NB4 (cell line): ENCODE measurements around the gene GPR152.
A peak's percentile ranks its signal among the peaks of the same experiment; 100 is the strongest.

ENCODE experiments used
- DNase-seq: peaks from one replicate; pipeline ENCODE4 v3.0.0; 2010; ENCODE audit warnings: low read depth
- H3K4me3 ChIP-seq: one replicate; pipeline ENCODE4 v1.5.1; 2011; ENCODE audit warnings: mild to moderate bottlenecking, low read depth, low read length, moderate library complexity
- MYC ChIP-seq: IDR thresholded peaks from 2 replicates; pipeline ENCODE4 v1.6.1; 2011; ENCODE audit warnings: low read depth, low read length
- POLR2A ChIP-seq: IDR thresholded peaks from 2 replicates; pipeline ENCODE4 v1.6.1; 2011; ENCODE audit warnings: mild to moderate bottlenecking; ENCODE audit not compliant: insufficient read length; ENCODE audit errors: extremely low read depth
- TF ChIP-seq, protein P1 (sequence below): IDR thresholded peaks from one replicate; pipeline ENCODE4 v1.5.1; 2012; ENCODE audit warnings: low read depth, low read length
- TF ChIP-seq, protein P2 (sequence below): IDR thresholded peaks from 2 replicates; pipeline ENCODE4 v1.6.1; 2011; ENCODE audit warnings: low read depth, low read length

Gene GPR152

DNA sequence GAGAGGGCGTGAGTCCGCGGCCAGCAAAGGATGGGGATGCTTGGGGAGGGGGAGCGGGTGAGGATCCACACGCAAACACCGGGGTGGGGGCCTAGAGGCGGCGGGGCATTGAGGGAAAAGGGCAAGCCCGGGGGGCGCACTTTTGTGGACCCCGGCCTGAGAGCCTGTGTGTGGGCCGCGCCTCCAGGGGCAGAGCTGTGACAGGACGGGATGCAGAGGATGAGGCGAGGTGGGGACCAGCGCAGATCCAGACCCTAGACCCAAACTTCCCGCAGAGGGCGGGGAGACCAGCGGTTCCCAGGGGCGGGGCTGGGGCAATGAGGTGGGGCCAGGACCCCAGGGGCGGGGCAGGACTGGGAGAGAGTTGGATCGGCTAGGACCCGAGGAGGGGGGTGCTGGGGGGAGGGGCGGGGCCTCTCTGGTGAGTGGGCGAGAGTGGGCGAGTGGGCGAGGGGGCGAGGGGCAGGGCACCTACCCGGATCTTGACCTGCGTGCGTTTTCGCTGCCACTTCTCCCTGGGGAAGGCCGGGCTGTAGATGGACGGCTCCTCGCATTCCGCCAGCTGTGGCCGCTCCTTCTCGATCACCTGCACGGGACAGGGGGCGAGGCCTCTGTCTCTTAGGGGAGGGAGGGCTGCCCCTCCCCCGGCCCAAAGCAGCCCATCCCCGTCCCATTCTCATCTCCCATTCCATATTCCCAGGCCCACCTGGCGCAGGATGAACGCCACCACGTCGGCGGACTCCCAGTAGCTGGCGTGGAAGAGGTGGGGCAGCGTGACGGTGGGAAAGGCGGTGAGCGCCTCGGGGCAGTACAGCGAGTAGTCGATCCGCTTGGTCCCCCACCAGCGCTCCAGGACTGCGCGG, 42.1 kb upstream of the GPR152 start:
- no peak overlapping the region for H3K4me3 ChIP-seq
- TF ChIP-seq, protein P1, sequence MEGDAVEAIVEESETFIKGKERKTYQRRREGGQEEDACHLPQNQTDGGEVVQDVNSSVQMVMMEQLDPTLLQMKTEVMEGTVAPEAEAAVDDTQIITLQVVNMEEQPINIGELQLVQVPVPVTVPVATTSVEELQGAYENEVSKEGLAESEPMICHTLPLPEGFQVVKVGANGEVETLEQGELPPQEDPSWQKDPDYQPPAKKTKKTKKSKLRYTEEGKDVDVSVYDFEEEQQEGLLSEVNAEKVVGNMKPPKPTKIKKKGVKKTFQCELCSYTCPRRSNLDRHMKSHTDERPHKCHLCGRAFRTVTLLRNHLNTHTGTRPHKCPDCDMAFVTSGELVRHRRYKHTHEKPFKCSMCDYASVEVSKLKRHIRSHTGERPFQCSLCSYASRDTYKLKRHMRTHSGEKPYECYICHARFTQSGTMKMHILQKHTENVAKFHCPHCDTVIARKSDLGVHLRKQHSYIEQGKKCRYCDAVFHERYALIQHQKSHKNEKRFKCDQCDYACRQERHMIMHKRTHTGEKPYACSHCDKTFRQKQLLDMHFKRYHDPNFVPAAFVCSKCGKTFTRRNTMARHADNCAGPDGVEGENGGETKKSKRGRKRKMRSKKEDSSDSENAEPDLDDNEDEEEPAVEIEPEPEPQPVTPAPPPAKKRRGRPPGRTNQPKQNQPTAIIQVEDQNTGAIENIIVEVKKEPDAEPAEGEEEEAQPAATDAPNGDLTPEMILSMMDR, result no peak
- DNase-seq, result no peak

DNA sequence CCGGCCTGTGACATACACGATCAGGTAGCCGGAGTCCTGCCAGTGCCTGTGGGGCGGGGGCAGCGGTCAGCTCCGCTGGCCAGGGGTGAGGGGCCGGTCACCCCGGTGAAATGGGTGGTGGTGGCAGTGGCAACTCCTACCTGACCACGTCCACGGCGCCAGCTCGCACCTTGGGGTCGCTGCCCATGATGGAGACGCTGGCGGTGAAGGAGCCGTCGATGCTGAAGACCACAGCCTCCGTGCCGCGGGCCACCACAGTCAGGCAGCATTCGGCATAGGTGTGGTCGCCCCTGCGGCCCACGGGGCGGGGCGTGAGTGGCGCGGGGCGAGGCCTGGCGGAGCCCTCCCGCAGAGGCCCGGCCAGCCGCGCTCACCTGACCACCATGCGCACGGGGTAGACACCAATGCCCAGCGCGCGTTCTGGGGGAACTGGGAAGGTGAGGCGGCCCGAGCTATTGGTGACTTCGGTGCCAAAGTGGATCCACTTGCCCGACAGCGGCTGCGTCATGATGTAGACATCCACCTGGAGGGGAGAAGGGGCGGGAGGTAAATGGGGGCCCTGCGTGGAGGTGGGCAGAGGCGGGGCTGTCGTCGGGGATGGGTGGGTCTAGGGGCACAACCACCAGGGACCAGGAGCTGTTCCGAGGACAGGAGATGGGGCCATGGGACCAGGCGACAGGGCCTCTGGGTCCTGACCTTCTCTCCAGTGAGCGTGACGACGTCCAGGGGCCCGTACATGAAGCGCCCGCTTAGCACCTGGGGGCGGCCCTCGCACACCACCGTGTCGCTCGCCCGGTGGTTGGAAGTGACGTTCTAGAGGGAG, 41.2 kb upstream of the GPR152 start:
- no peak overlapping the region for H3K4me3 ChIP-seq
- no peak for TF ChIP-seq POLR2A
- TF ChIP-seq MYC, result no peak
- TF ChIP-seq, protein P2, sequence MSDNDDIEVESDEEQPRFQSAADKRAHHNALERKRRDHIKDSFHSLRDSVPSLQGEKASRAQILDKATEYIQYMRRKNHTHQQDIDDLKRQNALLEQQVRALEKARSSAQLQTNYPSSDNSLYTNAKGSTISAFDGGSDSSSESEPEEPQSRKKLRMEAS, result no peak
- TF ChIP-seq, protein P1, result no peak
- no peak for DNase-seq

DNA sequence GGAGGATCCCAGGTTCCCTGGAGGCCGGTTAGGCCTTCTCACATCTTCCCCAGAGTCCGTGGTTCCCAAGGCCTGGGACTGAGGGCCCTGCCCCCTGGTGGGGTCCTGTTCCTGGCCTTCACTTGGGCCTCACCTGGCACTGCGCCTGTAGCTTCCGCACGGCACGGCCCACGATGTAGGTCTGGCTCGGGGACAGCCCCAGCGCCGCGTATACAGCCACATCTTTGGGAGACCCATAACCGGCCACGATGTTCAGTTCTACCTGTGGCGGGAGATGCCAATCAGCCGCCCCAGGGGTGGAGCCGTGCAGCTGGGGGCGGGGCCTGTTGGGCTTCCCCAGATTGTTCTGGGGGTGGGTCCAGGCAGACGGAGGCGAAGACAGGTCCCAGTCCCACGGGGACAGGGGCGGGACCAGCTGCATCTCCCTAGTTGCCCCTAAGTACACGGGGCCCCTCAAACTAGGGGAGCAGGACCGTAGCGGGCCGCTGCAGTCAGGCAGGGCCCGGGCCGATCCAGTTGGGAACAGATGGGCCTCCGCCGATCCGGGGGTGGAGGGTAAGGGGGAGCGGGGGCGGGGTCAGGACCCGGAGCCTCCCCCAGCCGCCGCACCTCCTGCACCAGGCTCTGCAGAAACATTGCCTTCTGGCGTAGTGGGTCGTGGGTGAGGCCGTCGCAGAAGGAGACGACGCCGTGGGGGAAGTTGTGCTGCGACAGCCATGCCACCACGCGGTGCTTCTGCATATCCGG, 40.4 kb upstream of the GPR152 start:
- H3K4me3 ChIP-seq, result no peak overlapping the region
- TF ChIP-seq, protein P1, result no peak
- TF ChIP-seq POLR2A, result no peak
- TF ChIP-seq, protein P2, result no peak
- TF ChIP-seq MYC, result no peak
- DNase-seq, result peak; percentile 38

DNA sequence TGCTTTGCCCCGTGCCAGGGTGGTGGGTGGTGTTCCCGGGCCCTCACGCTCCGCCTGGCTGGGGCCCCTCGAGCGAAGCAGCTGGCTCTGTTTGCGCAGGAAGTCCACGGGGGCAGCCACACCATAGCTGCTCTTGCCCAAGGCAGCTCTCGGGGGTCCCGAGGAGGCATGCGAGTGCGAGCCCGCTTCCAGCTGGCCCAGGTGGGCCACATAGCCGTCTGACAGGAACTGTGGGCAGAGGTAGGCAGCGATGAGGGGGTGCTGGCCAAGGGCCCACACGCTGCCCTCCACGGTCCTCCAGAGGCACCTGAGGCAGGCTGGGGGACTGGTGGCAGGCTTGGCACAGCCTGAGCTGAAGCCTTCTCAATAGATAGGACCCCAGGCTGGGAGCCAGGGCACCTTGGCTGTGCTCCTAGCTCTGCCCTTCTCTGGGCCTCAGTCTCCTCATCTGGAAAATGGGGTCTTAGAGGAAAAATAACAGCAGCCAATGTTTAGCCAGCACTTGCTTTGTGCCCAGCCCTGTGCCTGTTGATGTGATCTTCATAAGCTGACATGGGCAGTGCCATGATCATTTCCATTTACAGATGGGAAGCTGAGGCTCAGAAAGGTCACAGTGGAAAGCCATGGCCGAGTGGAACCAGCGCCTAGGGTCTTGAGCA, 39.7 kb upstream of the GPR152 start:
- TF ChIP-seq MYC, result no peak
- TF ChIP-seq, protein P1, result no peak
- TF ChIP-seq POLR2A, result no peak
- TF ChIP-seq, protein P2, result no peak
- no peak for DNase-seq
- H3K4me3 ChIP-seq, result no peak overlapping the region

DNA sequence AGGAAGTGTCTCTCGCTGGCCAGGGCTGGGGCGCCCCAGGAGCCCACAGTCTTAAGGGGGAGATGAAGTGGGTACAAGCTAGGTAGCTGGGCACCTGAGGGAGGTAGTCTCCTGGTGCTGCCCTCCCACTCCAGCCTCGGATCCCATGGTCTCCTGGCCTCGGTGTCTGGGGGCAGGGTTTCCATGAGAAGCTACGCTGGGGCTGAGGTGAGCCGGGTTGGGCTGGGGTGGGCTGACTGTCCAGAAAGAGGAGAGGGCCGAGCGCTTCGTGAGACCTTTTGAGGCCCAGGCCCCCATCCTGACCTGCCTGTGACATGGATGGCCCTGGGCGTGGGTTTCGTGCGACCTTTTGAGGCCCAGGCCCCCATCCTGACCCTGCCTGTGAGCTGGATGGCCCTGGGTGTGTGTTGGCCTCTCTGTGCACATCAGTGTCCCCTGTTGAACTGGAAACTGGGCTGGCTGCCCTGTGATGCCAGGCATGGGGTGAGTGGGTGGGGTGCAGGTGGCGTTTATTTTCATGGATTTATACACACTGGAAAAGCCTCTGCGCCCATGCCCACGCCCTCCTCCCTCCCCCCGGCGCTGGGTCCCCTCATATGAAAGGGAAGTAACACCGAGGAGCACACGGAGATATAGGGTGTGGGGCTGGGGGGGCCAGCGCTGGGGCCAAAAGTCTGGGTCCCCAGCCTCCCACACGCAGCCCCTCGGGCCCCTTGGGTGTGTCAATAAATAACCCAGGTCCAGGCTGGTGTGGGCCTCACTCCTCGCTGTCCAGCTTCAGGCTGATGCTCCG, 38.9 kb upstream of the GPR152 start:
- no peak for DNase-seq
- TF ChIP-seq, protein P2, result no peak
- TF ChIP-seq MYC (no peak), POLR2A (no peak)
- TF ChIP-seq, protein P1, result no peak

More for the DNA sequence above, 38.9 kb upstream of the GPR152 start:
- H3K4me3 ChIP-seq, result no peak overlapping the region
